Measurements from ENCODE around the gene TMC1.

TMC1 gene

DNA sequence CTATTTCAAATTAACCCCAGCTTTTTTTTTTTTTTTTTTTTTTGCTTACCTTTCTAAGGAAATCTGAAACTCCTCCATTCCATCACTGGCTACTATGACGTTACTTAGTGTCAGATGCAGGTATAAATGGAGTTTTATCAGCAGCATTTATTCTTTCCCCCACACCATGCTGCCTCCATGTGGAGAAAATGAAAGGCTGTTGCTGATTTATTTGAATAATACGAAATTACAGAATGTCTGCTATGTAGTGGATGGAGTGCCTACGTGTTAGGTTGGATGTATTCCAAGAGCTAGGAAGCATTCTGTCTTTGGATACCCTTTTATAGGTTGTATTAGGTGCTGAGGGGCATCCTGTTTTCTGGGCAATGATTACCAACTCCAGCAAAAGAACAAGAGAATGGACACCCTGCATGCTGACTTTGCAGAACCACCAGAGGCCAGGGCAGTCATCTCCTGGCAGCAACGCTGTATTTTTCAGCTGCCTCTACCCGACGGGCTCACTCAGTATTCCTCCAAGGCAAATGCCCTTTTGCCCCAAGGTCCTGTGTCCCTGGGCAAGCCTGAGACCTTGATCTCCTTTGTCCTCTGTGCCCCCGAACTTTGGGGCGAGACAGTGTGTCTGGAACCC lies 232.0 kb downstream of the TMC1 start:
- Mint-ChIP-seq H3K9me3 (ENCODE audit: low read depth) (no peaks in the 10 kb centered on the region), H3K36me3 (no peaks in the 10 kb centered on the region), H3K4me3 (no peak overlapping the region), H3K4me1 (ENCODE audit: low read depth) (no peaks in the 10 kb centered on the region), H3K27me3 (peaks cover 9% of the 10 kb centered on the region), H3K27ac (no peak overlapping the region)

DNA sequence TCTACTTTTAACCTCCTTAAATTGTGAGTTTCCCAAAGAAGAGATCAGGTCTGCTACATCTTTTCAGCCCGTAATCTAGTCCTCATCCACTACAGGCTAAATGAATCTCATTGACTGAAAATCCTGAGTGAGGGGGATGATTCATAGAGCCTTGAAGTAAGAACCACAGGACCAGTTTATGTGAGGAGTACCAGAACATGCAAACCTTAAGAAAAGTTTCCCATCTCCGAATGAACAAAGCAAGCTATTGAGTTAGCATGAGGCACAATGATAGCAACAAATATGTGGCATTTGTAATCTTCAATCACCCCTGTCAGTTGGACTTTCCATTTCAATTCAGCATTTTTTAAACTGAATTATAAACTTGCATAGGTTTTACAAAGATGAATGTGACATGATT lies 234.4 kb downstream of the TMC1 start:
- Mint-ChIP-seq H3K9me3 (ENCODE audit: low read depth) (no peaks in the 10 kb centered on the region), H3K36me3 (no peaks in the 10 kb centered on the region), H3K4me1 (ENCODE audit: low read depth) (no peaks in the 10 kb centered on the region), H3K27ac (no peak overlapping the region), H3K4me3 (no peak overlapping the region), H3K27me3 (peaks cover 12% of the 10 kb centered on the region)

DNA sequence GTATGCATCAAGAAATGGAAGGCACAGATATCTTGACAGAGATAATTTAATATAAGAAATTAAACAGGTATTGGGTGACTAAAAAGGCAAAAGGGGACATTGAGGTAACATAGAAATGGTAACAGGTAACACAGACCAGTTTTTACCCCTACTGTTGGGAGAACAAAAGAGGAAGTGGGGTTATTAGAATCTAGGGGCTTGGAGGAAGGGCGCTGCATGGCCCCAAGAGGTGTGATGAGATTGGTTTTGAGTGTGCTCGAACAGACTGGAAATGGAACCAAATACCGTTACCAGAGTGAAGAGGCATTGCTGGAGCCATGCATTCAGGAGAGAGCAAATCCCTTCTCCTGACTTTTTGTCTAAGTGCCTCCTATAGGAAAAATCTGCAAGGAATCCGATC lies 237.5 kb downstream of the TMC1 start:
- no peak overlapping the region for H3K27ac Mint-ChIP-seq
- peaks cover 12% of the 10 kb centered on the region for H3K27me3 Mint-ChIP-seq
- no peaks in the 10 kb centered on the region for H3K4me1 Mint-ChIP-seq (ENCODE audit: low read depth)
- no peaks in the 10 kb centered on the region for H3K9me3 Mint-ChIP-seq (ENCODE audit: low read depth)
- no peak overlapping the region for H3K4me3 Mint-ChIP-seq
- no peaks in the 10 kb centered on the region for H3K36me3 Mint-ChIP-seq

- no peaks in the 10 kb centered on the region for H3K36me3 Mint-ChIP-seq
- H3K27ac Mint-ChIP-seq = no peak overlapping the region
- no peaks in the 10 kb centered on the region for H3K9me3 Mint-ChIP-seq (ENCODE audit: low read depth)
- H3K4me1 Mint-ChIP-seq (ENCODE audit: low read depth) = no peaks in the 10 kb centered on the region
- no peak overlapping the region for H3K4me3 Mint-ChIP-seq
- H3K27me3 Mint-ChIP-seq = peaks cover 12% of the 10 kb centered on the region
Observed at GRCh38 chr9:72763022-72763421, 241.6 kb downstream of the TMC1 start.

DNA sequence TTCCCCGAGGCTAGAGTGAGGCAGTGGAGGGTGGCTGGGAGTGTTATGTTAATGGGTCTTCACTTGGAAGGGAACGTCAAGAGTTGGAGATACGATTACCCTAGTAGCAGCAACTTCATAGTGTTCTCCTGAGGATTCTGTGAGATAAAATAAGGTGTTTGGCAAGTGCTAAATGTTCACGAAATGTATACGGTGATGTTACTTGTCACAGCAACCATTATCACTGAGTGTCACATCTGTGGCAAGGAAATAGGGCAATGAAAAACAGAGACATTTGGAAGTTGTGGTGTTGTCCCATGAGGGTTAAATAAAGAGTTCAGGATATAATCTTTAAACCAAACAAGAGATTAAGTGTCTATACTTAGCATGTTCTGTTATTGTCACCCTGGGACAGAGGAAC lies 248.1 kb downstream of the TMC1 start:
- H3K27me3 Mint-ChIP-seq = peaks cover 5% of the 10 kb centered on the region
- no peaks in the 10 kb centered on the region for H3K36me3 Mint-ChIP-seq
- H3K4me3 Mint-ChIP-seq = no peak overlapping the region
- no peak overlapping the region for H3K27ac Mint-ChIP-seq
- no peaks in the 10 kb centered on the region for H3K9me3 Mint-ChIP-seq (ENCODE audit: low read depth)
- H3K4me1 Mint-ChIP-seq (ENCODE audit: low read depth) = no peaks in the 10 kb centered on the region

- Mint-ChIP-seq H3K27ac (no peak overlapping the region), H3K4me1 (ENCODE audit: low read depth) (no peaks in the 10 kb centered on the region), H3K9me3 (ENCODE audit: low read depth) (no peaks in the 10 kb centered on the region), H3K27me3 (peaks cover 10% of the 10 kb centered on the region), H3K4me3 (no peak overlapping the region), H3K36me3 (no peaks in the 10 kb centered on the region)
Observed at GRCh38 chr9:72772661-72773060, 251.3 kb downstream of the TMC1 start.

- Mint-ChIP-seq H3K27me3 (peaks cover 12% of the 10 kb centered on the region), H3K9me3 (ENCODE audit: low read depth) (no peaks in the 10 kb centered on the region), H3K4me3 (no peak overlapping the region), H3K36me3 (no peaks in the 10 kb centered on the region), H3K27ac (no peak overlapping the region), H3K4me1 (ENCODE audit: low read depth) (no peaks in the 10 kb centered on the region)
Observed at GRCh38 chr9:72773570-72773969, 252.2 kb downstream of the TMC1 start.

DNA sequence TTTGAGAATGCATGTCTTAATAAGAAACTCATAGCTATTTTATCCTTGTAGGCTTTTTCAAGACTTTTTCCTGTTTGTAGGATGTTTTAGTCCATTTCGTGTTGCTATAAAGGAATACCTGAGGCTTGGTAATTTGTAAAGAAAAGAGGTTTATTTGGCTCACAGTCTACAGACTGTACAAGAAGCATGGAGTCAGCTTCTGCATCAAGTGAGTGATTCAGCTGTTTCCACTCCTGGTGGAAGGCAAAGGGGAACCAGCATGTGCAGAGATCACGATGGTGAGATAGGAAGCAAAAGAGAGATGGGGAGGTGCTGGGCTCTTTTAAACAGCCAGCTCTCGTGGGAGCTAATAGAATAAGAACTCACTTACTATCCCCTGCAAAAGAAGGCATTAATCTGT lies 254.2 kb downstream of the TMC1 start:
- Mint-ChIP-seq H3K4me1 (ENCODE audit: low read depth) (no peaks in the 10 kb centered on the region), H3K36me3 (no peaks in the 10 kb centered on the region), H3K9me3 (ENCODE audit: low read depth) (no peaks in the 10 kb centered on the region), H3K27me3 (peaks cover 12% of the 10 kb centered on the region), H3K27ac (no peak overlapping the region), H3K4me3 (no peak overlapping the region)

DNA sequence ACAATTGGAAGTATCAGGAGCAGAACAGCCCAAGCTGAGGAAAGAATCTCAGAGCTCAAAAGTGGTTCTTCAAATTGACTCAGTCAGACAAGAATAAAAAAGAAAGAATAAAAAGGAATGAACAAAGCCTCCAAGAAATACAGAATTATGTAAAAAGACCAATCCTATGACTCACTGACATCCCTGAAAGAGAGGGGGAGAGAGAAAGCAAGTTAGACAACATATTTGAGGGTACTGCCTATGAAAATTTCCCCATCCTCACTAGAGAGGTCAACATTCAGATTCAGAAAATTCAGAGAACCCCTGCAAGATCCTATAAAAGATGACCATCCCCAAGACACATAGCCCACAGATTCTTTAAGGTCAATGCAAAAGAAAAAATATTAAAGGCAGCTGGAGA lies 258.2 kb downstream of the TMC1 start:
- H3K36me3 Mint-ChIP-seq = no peaks in the 10 kb centered on the region
- H3K27me3 Mint-ChIP-seq = peaks cover 7% of the 10 kb centered on the region
- no peaks in the 10 kb centered on the region for H3K4me1 Mint-ChIP-seq (ENCODE audit: low read depth)
- H3K27ac Mint-ChIP-seq = no peak overlapping the region
- peaks cover 10% of the 10 kb centered on the region for H3K9me3 Mint-ChIP-seq (ENCODE audit: low read depth)
- no peak overlapping the region for H3K4me3 Mint-ChIP-seq

- H3K4me3 Mint-ChIP-seq = no peak overlapping the region
- no peaks in the 10 kb centered on the region for H3K27me3 Mint-ChIP-seq
- no peaks in the 10 kb centered on the region for H3K4me1 Mint-ChIP-seq (ENCODE audit: low read depth)
- peaks cover 10% of the 10 kb centered on the region for H3K9me3 Mint-ChIP-seq (ENCODE audit: low read depth)
- H3K36me3 Mint-ChIP-seq = no peaks in the 10 kb centered on the region
- no peak overlapping the region for H3K27ac Mint-ChIP-seq
Observed at GRCh38 chr9:72786948-72787347, 265.5 kb downstream of the TMC1 start.

- no peak overlapping the region for H3K27ac Mint-ChIP-seq
- no peaks in the 10 kb centered on the region for H3K4me1 Mint-ChIP-seq (ENCODE audit: low read depth)
- peaks cover 2% of the 10 kb centered on the region for H3K9me3 Mint-ChIP-seq (ENCODE audit: low read depth)
- no peaks in the 10 kb centered on the region for H3K27me3 Mint-ChIP-seq
- no peaks in the 10 kb centered on the region for H3K36me3 Mint-ChIP-seq
- no peak overlapping the region for H3K4me3 Mint-ChIP-seq
Observed at GRCh38 chr9:72788966-72789735, 267.7 kb downstream of the TMC1 start.

GRCh38 chr9:72789885-72790284 lies 268.5 kb downstream of the TMC1 start:
- H3K9me3 Mint-ChIP-seq (ENCODE audit: low read depth) = peaks cover 2% of the 10 kb centered on the region
- no peaks in the 10 kb centered on the region for H3K27me3 Mint-ChIP-seq
- H3K4me1 Mint-ChIP-seq (ENCODE audit: low read depth) = no peaks in the 10 kb centered on the region
- H3K27ac Mint-ChIP-seq = no peak overlapping the region
- H3K4me3 Mint-ChIP-seq = no peak overlapping the region
- no peaks in the 10 kb centered on the region for H3K36me3 Mint-ChIP-seq

GRCh38 chr9:72790989-72791388 lies 269.6 kb downstream of the TMC1 start:
- H3K9me3 Mint-ChIP-seq (ENCODE audit: low read depth) = peaks cover 11% of the 10 kb centered on the region
- no peaks in the 10 kb centered on the region for H3K4me1 Mint-ChIP-seq (ENCODE audit: low read depth)
- H3K4me3 Mint-ChIP-seq = no peak overlapping the region
- no peaks in the 10 kb centered on the region for H3K36me3 Mint-ChIP-seq
- H3K27me3 Mint-ChIP-seq = no peaks in the 10 kb centered on the region
- no peak overlapping the region for H3K27ac Mint-ChIP-seq

GRCh38 chr9:72791436-72791835 lies 270.0 kb downstream of the TMC1 start:
- H3K27ac Mint-ChIP-seq = no peak overlapping the region
- H3K36me3 Mint-ChIP-seq = no peaks in the 10 kb centered on the region
- H3K9me3 Mint-ChIP-seq (ENCODE audit: low read depth) = peaks cover 11% of the 10 kb centered on the region
- H3K4me1 Mint-ChIP-seq (ENCODE audit: low read depth) = no peaks in the 10 kb centered on the region
- no peaks in the 10 kb centered on the region for H3K27me3 Mint-ChIP-seq
- H3K4me3 Mint-ChIP-seq = no peak overlapping the region

DNA sequence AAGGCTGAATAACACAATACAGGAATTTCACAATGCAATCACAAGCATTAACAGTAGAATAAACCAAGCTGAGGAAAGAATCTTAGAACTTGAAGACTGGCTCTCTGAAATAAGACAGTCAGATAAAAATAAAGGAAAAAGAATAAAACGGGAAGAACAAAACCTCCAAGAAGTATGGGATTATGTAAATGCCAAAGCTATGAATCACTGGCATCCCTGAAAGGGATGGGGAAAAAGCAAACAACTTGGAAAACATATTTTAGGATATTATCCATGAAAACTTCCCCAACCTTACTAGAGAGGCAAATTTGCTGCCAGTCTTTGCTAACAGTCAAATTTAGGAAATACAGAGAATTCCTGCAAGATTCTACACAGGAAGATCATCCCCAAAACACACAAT lies 273.5 kb downstream of the TMC1 start:
- Mint-ChIP-seq H3K27me3 (peaks cover 2% of the 10 kb centered on the region), H3K4me1 (ENCODE audit: low read depth) (no peaks in the 10 kb centered on the region), H3K9me3 (ENCODE audit: low read depth) (peaks cover 11% of the 10 kb centered on the region), H3K36me3 (no peaks in the 10 kb centered on the region), H3K27ac (no peak overlapping the region), H3K4me3 (no peak overlapping the region)
